Suppressor macrophage treated with lipopolysaccharide for 1 hour (primary cell): ENCODE results near the gene SMG1.
A peak's percentile ranks its signal among the peaks of the same experiment; 100 is the strongest.
"Not testable (repeated sequence)": the region's sequence is repeated elsewhere in the genome, so short reads cannot be mapped to it uniquely, and the experiment has no call there.

ENCODE experiments used
- DNase-seq, 3 donors: peaks; one replicate each; pipeline ENCODE4 v3.0.0-alpha.2; 2020 to 2022

The SMG1 gene

DNA sequence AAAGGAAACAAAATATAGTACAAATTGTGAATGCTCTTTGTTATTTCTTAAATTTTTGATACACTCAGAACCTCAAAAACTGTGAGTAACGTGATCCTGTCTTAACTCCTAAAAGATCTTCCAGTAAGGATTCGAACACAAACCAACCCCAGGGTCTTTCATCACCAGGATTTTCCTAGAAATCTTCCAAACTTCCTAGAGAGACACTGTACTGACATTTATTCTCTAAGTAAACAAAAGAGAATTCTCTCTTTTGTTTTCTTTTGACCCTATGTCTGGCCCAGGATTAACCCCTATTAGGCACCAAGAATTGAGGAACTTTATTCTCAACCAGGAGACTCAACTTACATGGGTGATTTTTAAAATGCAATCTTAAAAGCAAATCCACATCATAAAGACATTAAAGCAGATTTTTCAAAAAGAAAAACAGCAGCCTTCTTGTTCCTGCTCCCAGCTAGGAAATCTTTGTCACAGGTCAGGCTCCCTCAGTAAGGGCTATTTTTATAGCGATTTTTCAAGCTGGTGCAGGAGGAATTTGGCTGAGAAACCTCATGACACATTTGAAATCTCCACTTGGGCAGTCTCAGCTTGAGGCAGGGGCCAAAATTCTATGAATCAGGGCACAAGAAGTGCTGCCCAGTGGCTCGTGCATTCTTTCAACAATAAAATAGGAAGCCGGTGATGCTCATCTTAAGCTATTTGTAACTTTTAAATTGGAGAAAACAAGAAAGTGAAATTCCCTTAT is 6.2 kb upstream of the SMG1 start:
- DNase-seq: no peak

DNA sequence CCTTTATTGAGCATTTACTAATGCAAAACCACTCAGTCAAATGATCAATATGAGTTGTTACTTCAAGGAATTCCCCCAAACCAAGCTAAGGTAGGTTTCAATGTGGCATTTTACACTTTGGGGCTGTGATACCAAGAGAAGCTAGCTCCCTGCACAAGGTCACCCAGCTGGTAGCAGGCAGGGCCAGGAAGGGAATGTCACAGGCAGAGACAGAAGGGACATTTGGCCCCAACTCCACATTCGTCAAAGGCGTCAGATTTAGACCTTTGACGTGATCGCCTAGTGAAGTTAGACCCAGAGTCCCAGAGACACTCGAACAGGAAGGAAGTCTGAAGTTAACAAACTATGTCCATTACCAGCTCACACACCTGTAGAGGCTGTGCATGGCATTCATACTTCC is 5.5 kb upstream of the SMG1 start:
- DNase-seq: no peak

DNA sequence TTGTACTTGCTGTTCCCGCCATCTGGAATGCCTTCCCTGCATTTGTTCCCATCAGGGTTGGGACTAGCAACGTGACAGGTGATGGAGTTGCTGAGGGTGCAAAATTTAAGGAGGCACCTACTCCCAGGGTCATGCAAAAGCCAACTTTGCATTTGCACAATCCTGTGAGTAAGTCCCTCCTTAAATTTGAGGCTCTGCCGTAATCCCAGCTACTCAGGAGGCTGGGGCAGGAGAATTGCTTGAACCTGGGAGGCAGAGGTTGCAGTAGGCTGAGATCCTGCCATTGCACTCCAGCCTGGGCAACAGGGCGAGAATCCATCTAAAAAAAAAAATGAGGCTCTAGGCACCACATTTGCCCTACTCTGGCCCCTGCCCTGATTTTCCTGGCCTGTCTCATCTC is 3.9 kb upstream of the SMG1 start:
- not testable (repeated sequence) for DNase-seq

DNA sequence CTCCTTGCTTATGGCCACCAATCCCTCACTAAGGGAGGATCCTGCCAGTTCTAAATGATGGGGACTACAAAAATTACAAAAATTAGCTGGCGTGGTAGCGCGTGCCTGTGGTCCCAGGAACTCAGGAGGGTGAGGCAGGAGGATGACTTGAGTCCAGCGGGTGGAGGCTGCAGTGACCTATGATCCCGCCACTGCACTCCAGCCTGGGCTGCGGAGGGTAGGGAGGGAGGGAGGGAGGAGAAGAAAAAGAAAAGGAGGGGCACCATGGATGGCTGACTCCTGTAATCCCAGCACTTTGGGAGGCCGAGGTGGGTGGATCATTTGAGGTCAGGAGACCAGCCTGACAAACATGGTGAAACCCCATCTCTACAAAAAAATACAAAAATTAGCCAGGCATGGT is 1.9 kb upstream of the SMG1 start:
- DNase-seq: not testable (repeated sequence)

DNA sequence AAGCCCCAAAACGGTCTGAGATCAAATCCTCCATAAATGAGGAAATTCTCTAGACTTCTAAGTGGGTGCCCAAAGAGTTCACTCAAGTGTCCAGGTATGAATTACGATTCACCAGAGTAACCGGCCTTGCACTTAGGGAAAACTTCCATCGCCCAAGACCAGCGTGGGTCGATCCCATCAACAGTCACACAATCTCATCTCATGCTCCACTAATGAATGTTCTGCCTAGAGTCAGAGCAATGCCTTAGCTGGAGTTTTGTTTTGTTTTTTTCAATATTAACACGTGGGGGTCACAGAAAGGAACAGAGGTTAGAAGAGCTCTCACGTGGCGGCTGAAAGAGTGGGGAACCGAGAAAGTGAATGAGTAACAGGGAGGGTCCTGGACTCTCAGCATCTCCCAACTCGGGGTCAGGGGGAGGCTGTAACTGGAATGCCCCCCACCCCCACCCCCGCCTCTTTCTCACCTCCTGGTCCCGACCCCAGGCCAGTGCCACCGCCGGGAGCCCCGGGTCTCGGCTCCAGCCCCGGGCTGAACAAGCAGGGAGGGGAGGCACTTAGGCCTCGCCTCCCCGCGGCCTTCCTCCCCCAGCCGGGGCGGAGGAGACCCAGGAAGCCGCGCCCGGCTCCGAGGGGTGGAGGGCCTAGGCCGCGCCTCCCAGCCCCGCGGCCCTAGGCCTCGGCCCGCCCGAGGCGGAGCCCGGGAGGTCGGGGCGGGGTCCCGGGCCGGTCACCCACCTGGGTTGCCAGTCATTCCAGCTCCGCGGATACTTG is 808 bp downstream of the SMG1 start:
- peak; percentile 66 to 82 (median 66) for DNase-seq

DNA sequence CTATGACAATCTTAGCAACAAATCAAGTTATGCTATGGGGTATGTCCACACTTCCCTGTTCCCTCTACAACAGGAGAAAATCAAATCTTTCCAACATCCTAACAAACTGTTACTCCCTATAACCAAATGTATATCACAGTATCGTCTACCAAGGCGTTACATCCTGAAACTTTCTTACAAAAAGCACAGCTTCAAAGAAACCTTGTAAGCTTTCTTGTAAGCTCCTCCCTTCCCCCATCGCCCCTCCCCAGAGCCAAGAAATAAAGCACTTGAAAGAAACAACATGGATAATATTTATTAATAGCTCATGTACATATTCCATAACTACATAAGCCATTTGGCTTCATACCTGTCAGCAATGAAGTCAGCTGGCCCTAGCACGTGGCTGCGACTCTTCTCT is 2.3 kb downstream of the SMG1 start:
- not testable (repeated sequence) for DNase-seq

DNA sequence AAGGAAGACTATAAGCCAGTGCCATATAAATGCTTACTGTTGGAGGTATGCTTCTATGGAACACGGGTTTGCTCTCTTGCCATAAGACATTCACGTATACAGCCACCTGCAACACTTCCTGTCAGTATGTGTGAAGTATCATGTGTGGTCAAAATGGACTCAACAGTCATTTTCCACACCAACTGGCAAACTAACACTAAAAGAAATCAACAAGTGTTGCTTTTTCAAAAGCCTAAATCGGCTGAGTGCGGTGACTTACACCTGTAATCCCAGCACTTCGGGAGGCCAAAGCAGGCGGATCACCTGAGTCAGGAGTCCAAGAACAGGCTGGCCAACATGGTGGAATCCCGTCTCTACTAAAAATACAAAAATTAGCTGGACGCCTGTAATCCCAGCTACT is 3.1 kb downstream of the SMG1 start:
- DNase-seq: not testable (repeated sequence)

DNA sequence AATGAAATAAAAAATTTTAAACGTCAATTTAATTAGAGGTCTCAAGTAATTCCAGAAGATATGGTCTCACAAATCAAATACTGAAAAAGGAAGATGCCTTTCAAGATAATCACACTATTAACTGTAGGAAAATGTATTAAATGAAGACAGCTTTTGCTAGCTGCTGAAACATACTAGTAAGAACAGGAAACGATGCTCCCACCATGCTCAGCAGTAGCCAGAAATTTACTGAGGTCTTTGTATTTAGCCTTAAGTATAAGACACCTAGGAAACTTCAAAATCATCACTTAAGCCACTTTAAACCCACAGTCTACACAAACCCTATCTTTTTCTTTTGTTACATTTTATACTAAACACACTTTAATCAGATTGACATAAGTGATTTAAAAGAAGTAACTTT is 16.6 kb downstream of the SMG1 start:
- DNase-seq: not testable (repeated sequence)

DNA sequence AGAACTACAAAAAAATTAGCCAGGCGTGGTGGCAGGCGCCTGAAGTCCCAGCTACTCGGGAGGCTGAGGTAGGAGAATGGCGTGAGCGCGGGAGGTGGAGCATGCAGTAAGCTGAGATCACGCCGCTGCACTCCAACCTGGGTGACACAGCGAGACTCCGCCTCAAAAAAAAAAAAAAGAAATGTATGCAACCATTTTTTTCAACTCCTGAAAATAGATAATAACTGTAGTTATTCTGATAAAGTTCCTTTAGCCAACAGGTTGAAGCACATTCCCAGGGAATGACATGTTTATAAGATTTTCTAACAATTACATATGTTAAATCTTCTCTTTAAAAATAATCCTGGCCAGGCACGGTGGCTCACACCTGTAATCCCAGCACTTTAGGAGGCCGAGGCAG is 17.5 kb downstream of the SMG1 start:
- DNase-seq: not testable (repeated sequence)

DNA sequence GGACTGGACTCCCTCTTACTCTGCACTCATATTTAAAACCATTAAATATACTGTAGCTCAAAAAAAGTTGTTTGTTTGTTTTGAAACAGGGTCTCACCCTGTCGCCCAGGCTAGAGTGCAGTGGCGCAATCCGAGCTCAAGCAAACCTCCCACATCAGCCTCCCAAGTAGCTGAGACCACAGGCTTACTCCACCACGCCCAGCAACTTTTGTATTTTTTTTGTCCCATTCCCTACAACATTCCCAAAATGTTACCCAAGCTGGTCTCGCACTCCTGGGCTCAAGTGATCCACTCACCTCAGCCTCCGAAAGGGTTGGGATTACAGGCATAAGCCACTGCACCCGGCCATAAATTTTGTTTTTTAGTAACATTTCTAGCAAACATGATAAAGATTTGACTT is 23.4 kb downstream of the SMG1 start:
- DNase-seq: not testable (repeated sequence)

DNA sequence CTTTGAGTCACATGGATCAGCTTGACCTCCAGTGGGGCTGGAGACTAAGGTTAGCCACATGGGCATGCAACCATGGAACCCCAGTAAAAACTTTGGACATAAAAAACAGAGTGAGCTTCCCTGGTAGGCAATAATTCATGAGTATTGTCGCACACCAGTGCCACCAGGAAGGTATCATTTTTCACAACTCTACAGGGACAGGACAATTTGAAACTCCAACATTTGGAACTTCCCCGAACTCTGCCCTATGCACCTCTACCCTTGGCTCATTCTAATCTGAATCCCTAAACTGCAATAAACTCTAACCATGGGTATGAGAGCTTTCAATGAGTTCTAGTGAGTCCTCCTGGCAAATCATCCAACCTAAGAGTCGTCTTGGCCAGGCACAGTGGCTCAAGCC is 24.2 kb downstream of the SMG1 start:
- DNase-seq: not testable (repeated sequence)

DNA sequence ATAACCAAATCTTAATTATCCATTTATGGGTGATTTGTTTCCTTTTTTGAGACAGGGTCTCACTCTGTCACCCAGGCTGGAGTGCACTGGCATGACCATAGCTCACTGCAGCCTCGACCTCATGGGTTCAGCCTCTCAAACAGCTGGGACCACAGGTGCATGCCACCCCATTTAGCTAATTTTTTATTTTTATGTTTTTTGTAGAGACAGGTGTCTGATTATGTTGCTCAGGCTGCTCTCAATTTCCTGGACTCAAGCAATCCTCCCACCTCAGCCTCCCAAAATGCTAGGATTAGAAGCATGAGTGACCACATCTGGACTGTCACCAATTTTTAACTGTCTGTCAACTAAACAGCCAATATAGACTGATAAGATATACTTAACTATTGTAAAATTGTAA is 25.0 kb downstream of the SMG1 start:
- not testable (repeated sequence) for DNase-seq

DNA sequence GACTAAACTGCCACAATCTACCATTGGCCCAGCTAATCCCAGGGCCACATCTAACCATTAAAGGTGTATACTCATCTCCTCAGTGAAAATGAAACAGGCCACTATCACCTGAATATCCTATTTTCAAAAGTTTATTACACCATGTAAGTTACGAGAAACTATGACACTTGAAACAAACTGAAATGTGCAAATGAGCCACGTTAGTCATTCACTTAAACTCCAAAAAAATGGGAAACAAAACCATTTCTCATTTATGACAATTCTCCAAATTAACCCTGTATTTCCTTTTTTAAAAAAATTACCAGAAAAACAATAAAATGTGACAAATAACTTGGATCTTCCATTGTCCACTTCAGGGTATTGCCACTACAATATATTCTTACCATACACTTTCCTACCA is 41.8 kb downstream of the SMG1 start:
- DNase-seq: peak; percentile 8 to 72 (median 66)

DNA sequence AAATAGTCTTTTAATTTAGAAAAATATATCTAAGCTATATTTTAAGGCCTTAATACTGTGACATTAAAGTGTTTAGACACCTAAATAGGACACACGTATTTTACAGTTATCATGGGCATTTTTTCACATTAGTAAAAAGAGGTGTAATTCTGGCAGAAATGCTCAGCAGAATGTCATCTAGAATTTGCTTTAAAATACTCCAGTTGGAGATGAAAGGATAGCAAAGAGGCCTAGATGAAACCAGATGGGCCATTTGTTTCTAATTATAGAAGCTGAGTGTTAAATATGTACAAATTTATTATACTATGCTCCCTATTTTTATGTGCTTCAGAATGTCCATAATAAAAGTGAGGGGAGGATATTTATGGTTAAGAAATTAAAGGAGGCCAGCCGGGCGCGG is 48.5 kb downstream of the SMG1 start:
- DNase-seq: not testable (repeated sequence)

DNA sequence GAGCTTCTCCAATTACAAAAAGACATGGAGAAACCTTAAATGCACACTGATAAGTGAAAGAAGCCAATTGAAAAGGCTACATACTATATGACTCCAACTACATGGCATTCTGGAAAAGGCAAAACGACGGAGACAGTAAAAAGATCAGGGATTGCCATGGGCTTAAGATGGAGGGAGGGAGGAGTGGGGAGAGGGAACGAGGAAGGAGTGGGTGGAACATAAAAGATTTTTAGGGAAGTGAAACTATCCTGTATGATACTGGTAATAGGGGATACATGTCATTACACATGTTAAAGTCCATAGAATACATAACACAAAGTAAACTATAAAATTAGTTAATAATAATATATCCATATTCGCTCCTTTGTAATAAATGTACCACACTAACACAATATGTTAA is 48.9 kb downstream of the SMG1 start:
- DNase-seq: peak; percentile 40 to 55 (median 50)

DNA sequence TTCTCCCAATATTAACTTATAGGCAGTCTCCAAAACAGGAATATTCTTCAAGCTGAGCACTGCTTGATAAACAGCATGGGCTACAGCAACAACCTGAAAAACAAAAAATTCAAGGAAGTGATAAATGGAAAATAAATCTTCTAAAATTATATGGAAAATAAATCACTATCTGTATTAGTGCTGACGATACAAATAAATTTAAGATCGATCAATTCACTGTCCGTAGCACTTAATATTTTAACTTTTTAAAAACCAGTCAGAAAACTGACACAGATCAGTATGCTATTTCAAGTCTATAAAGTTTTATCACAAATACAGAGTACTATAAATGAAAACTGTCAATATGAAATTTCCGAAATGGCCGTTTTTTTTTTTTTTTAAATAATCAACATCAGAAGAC is 49.9 kb downstream of the SMG1 start:
- not testable (repeated sequence) for DNase-seq

DNA sequence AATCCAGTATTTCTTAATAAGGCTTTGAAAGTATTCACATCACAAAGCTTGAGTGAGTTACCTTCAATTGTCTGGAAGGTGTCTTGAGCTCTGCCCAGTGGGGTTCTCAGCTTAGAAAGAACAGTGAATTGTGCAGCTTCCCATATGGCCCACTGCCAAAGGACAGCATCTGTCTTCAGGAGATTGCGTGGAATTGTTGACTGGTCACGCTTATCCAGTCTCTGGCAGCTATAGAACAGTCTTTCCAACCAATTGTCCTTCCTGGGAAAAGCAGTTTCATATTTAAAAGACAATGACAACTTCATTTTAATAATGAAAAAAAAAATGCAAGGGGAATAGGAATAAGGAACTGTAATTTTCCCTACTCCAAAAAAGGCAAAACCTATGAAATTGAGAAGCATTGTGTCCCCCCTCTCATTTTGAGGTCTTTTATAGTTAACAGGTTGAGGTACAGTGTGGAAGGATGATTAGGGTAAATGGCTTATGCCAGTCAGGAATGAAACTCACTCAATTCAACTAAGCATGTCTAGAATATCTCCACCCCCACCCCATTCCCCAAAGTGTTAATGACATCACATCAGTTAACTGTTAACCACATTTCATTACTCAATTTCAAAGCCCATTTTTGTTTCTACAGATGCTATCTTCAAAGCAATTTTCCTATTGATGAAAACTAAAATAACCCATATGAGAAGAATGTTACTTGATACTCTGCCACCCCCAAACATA is 57.0 kb downstream of the SMG1 start:
- DNase-seq: not testable (repeated sequence)

DNA sequence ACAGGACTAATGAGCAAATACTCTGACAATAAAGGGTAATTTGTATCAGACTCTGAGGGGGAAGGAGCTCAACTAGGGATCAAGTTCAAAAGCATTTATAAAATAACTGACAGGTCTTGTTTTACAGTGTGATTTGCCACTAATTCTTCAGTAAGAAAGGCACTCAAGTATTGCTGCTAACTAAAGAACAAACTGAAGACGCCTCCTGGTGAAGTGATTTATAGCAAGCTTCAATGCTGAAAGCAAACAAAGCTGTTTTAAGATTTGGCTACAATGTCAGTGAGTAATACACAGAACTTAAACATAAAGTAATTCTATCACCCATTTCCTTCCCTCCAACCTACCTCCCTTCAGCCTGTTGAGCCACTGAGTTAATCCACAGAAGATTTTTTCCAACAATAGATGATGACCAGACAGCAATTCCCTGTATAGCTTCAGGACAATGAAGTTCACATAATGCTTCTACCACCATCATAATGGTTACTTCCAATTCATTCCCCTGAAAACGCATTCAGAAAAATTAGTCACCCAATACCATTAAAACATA is 59.9 kb downstream of the SMG1 start:
- DNase-seq: not testable (repeated sequence)

DNA sequence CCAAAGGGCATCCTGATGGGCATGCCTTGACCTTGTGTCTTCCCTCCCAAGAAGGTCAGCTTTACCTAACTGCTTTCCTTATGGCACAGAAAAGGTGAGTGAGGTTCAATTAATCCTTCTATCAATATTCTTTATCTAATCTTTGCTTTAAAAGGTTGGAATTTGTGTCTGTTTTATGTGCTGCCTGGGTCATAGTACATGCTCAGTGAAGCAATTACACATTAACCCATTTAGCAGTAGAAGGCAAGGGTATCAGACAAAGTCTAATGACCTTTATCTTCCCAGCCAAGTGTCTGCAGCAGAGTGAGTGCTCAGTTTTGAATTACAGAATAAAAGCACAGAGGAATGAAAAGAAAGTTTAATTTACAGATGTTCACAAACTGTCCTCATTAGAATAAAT is 63.3 kb downstream of the SMG1 start:
- not testable (repeated sequence) for DNase-seq

DNA sequence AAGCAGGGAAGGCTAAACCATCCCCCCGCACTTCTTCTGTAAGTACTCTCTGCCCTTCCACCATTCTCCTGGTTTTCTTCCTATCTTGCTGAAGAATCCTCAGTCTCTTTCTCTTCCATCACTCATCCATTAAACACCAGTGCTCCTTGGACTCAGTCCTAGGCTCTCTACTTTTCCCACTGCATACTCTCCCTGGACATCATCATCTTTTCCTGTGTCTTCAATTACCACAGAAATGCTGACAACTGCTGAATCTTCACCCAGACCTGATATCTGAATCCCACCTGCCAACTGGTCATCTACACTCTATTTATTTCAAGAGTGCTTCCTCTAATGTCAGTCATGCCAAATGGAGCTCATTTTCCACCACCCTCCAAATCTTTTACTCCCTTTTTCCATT is 71.0 kb downstream of the SMG1 start:
- DNase-seq: no peak

DNA sequence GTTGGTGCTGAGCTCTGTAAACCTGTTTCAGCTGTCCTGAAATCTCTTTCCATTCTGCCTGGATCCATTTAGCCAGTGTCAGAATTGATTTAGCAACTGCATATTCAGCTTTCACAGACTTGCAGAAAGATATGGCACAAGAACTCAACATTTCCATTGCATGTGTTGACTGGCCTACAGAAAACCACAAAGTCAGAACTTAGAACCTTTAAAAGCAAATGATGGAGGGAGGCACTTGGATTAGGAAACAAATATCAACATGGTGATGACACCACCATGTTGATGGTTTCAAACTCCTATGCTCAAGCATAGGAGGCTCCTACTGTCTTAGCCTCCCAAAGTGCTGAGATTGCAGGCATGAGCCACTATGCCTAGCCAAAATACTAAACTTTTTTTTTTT is 72.5 kb downstream of the SMG1 start:
- DNase-seq: no peak

DNA sequence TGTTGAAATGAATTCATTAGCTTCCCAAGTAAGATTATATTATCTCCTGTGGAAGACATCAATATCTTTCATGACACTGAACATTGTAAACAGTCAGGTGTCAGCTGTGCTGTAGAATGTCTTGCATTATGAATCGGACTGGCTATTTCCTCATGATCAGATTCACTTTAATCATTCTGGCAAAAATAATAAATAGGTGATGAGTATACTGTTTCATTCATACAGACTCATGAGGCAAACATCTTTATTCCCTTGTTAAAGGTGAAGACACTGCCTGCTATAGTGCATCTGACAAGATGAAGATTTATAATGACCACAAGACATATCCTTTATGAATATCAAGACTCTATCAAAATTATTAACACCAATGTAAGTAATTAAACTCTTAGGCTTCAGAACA is 73.6 kb downstream of the SMG1 start:
- DNase-seq: no peak

DNA sequence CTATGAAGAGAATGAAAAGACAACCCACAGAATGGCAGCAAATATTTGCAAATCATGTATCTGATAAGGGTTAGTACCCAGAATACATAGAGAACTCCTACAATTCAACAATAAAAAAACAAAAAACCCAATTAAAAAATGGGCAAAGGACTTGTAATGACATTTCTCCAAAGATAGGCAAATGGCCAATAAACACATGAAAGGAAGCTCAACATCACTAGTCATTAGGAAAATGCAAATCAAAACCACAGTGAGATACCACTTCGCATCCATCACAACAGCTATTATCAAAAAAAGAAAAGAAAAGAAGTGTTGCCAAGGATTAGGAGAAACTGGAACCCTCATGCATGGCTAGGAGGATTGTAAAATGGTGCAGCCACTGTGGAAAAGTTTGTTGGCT is 79.8 kb downstream of the SMG1 start:
- no peak for DNase-seq
